Measurements from ENCODE around the gene FAAP24. TPM values are rescaled to one million over a fixed set of nuclear protein-coding genes. Genes with fewer than 3 reads are reported as not detected.

FAAP24 gene
- total and polyA plus RNA-seq, 2 of the 8 experiments (the other 6 are each of a cell fraction or from before 2014, with no cell fraction given): 3.3 to 4.2 TPM

DNA sequence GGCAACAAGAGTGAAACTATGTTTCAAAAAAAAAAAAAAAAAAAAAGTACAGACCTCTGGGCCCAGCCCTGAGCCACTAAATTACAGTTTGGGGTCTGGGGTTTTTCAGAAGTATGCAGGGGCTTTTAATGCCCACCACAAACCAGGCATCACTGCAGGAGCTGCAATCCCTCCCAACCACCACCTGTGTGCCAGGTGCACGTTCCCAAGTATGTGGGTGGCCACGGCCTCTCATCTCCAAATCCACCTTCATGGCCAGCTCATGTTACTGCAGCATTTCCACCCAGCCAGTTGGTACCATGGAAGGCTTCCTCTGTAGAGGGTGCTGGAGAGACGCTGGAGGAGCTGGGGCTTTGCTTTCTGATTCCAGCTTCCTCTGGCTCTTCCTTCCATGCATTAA, 26.8 kb upstream of the FAAP24 start (continued):
- TF ChIP-seq, protein P1, sequence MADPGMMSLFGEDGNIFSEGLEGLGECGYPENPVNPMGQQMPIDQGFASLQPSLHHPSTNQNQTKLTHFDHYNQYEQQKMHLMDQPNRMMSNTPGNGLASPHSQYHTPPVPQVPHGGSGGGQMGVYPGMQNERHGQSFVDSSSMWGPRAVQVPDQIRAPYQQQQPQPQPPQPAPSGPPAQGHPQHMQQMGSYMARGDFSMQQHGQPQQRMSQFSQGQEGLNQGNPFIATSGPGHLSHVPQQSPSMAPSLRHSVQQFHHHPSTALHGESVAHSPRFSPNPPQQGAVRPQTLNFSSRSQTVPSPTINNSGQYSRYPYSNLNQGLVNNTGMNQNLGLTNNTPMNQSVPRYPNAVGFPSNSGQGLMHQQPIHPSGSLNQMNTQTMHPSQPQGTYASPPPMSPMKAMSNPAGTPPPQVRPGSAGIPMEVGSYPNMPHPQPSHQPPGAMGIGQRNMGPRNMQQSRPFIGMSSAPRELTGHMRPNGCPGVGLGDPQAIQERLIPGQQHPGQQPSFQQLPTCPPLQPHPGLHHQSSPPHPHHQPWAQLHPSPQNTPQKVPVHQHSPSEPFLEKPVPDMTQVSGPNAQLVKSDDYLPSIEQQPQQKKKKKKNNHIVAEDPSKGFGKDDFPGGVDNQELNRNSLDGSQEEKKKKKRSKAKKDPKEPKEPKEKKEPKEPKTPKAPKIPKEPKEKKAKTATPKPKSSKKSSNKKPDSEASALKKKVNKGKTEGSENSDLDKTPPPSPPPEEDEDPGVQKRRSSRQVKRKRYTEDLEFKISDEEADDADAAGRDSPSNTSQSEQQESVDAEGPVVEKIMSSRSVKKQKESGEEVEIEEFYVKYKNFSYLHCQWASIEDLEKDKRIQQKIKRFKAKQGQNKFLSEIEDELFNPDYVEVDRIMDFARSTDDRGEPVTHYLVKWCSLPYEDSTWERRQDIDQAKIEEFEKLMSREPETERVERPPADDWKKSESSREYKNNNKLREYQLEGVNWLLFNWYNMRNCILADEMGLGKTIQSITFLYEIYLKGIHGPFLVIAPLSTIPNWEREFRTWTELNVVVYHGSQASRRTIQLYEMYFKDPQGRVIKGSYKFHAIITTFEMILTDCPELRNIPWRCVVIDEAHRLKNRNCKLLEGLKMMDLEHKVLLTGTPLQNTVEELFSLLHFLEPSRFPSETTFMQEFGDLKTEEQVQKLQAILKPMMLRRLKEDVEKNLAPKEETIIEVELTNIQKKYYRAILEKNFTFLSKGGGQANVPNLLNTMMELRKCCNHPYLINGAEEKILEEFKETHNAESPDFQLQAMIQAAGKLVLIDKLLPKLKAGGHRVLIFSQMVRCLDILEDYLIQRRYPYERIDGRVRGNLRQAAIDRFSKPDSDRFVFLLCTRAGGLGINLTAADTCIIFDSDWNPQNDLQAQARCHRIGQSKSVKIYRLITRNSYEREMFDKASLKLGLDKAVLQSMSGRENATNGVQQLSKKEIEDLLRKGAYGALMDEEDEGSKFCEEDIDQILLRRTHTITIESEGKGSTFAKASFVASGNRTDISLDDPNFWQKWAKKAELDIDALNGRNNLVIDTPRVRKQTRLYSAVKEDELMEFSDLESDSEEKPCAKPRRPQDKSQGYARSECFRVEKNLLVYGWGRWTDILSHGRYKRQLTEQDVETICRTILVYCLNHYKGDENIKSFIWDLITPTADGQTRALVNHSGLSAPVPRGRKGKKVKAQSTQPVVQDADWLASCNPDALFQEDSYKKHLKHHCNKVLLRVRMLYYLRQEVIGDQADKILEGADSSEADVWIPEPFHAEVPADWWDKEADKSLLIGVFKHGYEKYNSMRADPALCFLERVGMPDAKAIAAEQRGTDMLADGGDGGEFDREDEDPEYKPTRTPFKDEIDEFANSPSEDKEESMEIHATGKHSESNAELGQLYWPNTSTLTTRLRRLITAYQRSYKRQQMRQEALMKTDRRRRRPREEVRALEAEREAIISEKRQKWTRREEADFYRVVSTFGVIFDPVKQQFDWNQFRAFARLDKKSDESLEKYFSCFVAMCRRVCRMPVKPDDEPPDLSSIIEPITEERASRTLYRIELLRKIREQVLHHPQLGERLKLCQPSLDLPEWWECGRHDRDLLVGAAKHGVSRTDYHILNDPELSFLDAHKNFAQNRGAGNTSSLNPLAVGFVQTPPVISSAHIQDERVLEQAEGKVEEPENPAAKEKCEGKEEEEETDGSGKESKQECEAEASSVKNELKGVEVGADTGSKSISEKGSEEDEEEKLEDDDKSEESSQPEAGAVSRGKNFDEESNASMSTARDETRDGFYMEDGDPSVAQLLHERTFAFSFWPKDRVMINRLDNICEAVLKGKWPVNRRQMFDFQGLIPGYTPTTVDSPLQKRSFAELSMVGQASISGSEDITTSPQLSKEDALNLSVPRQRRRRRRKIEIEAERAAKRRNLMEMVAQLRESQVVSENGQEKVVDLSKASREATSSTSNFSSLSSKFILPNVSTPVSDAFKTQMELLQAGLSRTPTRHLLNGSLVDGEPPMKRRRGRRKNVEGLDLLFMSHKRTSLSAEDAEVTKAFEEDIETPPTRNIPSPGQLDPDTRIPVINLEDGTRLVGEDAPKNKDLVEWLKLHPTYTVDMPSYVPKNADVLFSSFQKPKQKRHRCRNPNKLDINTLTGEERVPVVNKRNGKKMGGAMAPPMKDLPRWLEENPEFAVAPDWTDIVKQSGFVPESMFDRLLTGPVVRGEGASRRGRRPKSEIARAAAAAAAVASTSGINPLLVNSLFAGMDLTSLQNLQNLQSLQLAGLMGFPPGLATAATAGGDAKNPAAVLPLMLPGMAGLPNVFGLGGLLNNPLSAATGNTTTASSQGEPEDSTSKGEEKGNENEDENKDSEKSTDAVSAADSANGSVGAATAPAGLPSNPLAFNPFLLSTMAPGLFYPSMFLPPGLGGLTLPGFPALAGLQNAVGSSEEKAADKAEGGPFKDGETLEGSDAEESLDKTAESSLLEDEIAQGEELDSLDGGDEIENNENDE (IDR thresholded peaks at IDR 0.05; ENCODE audit: insufficient replicate concordance, low read length): no peak
- TF ChIP-seq, protein P2, sequence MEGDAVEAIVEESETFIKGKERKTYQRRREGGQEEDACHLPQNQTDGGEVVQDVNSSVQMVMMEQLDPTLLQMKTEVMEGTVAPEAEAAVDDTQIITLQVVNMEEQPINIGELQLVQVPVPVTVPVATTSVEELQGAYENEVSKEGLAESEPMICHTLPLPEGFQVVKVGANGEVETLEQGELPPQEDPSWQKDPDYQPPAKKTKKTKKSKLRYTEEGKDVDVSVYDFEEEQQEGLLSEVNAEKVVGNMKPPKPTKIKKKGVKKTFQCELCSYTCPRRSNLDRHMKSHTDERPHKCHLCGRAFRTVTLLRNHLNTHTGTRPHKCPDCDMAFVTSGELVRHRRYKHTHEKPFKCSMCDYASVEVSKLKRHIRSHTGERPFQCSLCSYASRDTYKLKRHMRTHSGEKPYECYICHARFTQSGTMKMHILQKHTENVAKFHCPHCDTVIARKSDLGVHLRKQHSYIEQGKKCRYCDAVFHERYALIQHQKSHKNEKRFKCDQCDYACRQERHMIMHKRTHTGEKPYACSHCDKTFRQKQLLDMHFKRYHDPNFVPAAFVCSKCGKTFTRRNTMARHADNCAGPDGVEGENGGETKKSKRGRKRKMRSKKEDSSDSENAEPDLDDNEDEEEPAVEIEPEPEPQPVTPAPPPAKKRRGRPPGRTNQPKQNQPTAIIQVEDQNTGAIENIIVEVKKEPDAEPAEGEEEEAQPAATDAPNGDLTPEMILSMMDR (IDR thresholded peaks at IDR 0.05; ENCODE audit: control extremely low read depth in 1 of 3, insufficient read depth in 1 of 3, low read depth in 1 of 3, low read length in 3 of 3): peak in 2 of 3 experiments; percentile 2 to 20; a peak in 2 of 4 replicates
- TF ChIP-seq RAD21 (IDR thresholded peaks at IDR 0.05 in 1 of 2, conservative IDR thresholded peaks at IDR 0.05 in 1 of 2; ENCODE audit: low read depth in 2 of 2, low read length in 2 of 2): peak in 1 of 2 experiments; percentile 31; a peak in 2 of 4 replicates
